KOPT-K1 (cell line): ENCODE data around the gene GRIN3B.

Source experiments
- H3K27ac ChIP-seq: fragments of 200-600 bp; sonication (generic); 2 replicates; pipeline ENCODE4 v1.5.1; 2016; ENCODE audit warnings: antibody characterized with exemption, mild to moderate bottlenecking, low read depth, low read length; ENCODE audit not compliant: poor library complexity, severe bottlenecking
- H3K36me3 ChIP-seq: fragments of 200-600 bp; sonication (generic); 2 replicates; pipeline ENCODE4 v1.5.1; 2017; ENCODE audit warnings: antibody characterized with exemption, mild to moderate bottlenecking, low read length, moderate library complexity; ENCODE audit not compliant: insufficient read depth
- H3K9me3 ChIP-seq: fragments of 200-600 bp; sonication (generic); 2 replicates; pipeline ENCODE4 v1.5.1; 2017; ENCODE audit warnings: antibody characterized with exemption, low read length, mild to moderate bottlenecking; ENCODE audit not compliant: insufficient read depth, poor library complexity, severe bottlenecking

GRIN3B gene

GRCh38 chr19:992670-993055, 7.6 kb upstream of the GRIN3B start:
- Histone ChIP-seq H3K36me3 (peaks cover 47% of the 10 kb centered on the region), H3K9me3 (no peaks in the 10 kb centered on the region), H3K27ac (no peak overlapping the region)

GRCh38 chr19:993361-993830, 6.8 kb upstream of the GRIN3B start:
- H3K9me3 ChIP-seq: no peaks in the 10 kb centered on the region
- no peak overlapping the region for H3K27ac ChIP-seq
- peaks cover 41% of the 10 kb centered on the region for H3K36me3 ChIP-seq

- Histone ChIP-seq H3K36me3 (peaks cover 36% of the 10 kb centered on the region), H3K9me3 (no peaks in the 10 kb centered on the region), H3K27ac (no peak overlapping the region)
Measured at GRCh38 chr19:993831-994393, 6.3 kb upstream of the GRIN3B start.

- Histone ChIP-seq H3K9me3 (no peaks in the 10 kb centered on the region), H3K27ac (no peak overlapping the region), H3K36me3 (peaks cover 30% of the 10 kb centered on the region)
Measured at GRCh38 chr19:994516-994915, 5.7 kb upstream of the GRIN3B start.

- no peaks in the 10 kb centered on the region for H3K9me3 ChIP-seq
- no peak overlapping the region for H3K27ac ChIP-seq
- peaks cover 25% of the 10 kb centered on the region for H3K36me3 ChIP-seq
Measured at GRCh38 chr19:995051-995827, 5.0 kb upstream of the GRIN3B start.

GRCh38 chr19:996051-996838, 4.0 kb upstream of the GRIN3B start:
- H3K36me3 ChIP-seq: peaks cover 15% of the 10 kb centered on the region; the same call in 1 of the 2 replicates
- H3K27ac ChIP-seq: no peak overlapping the region
- no peaks in the 10 kb centered on the region for H3K9me3 ChIP-seq

- H3K27ac ChIP-seq: no peak overlapping the region
- peaks cover 3% of the 10 kb centered on the region; the same call in 1 of the 2 replicates for H3K36me3 ChIP-seq
- H3K9me3 ChIP-seq: no peaks in the 10 kb centered on the region
Measured at GRCh38 chr19:998064-998463, 2.2 kb upstream of the GRIN3B start.

- H3K27ac ChIP-seq: no peak overlapping the region
- no peaks in the 10 kb centered on the region for H3K9me3 ChIP-seq
- H3K36me3 ChIP-seq: no peaks in the 10 kb centered on the region
Measured at GRCh38 chr19:999379-999719, 870 bp upstream of the GRIN3B start.

GRCh38 chr19:1000591-1001537, 645 bp downstream of the GRIN3B start:
- Histone ChIP-seq H3K36me3 (no peaks in the 10 kb centered on the region), H3K27ac (no peak overlapping the region)

GRCh38 chr19:1001538-1002166, 1.4 kb downstream of the GRIN3B start:
- H3K36me3 ChIP-seq: no peaks in the 10 kb centered on the region; the same call in 1 of the 2 replicates
- H3K9me3 ChIP-seq: no peaks in the 10 kb centered on the region
- H3K27ac ChIP-seq: no peak overlapping the region

More at GRCh38 chr19:1000591-1001537, 645 bp downstream of the GRIN3B start:
- no peaks in the 10 kb centered on the region for H3K9me3 ChIP-seq

GRCh38 chr19:1002600-1002999, 2.4 kb downstream of the GRIN3B start:
- Histone ChIP-seq H3K36me3 (peaks cover 5% of the 10 kb centered on the region; the same call in 1 of the 2 replicates), H3K9me3 (no peaks in the 10 kb centered on the region), H3K27ac (no peak overlapping the region)

GRCh38 chr19:1003283-1003682, 3.1 kb downstream of the GRIN3B start:
- Histone ChIP-seq H3K9me3 (no peaks in the 10 kb centered on the region), H3K27ac (no peak overlapping the region), H3K36me3 (peaks cover 5% of the 10 kb centered on the region; the same call in 1 of the 2 replicates)

- peaks cover 13% of the 10 kb centered on the region; the same call in 1 of the 2 replicates for H3K36me3 ChIP-seq
- no peaks in the 10 kb centered on the region for H3K9me3 ChIP-seq
- H3K27ac ChIP-seq: no peak overlapping the region
Measured at GRCh38 chr19:1004204-1004802, 4.1 kb downstream of the GRIN3B start.
